Sigmoid colon (tissue), 7 donors: ENCODE data around the gene DOCK1. TPM values are rescaled to one million over a fixed set of nuclear protein-coding genes. Genes with fewer than 3 reads are reported as not detected.

Source experiments
- DNase-seq: peaks from one replicate; pipeline ENCODE4 v3.0.0-alpha.2; 2019
- H3K27ac ChIP-seq, 4 donors: fragments of 200-600 bp; sonication (generic); one replicate each; pipeline ENCODE4 v1.5.1; 2016 to 2019; ENCODE audit warnings: mild to moderate bottlenecking in 1 of 4
- H3K27me3 ChIP-seq, 3 donors: fragments of 200-600 bp; sonication (generic); one replicate each; pipeline ENCODE4 v1.5.1; 2019; ENCODE audit warnings: mild to moderate bottlenecking in 1 of 3
- H3K36me3 ChIP-seq, 4 donors: fragments of 200-600 bp; sonication (generic); one replicate each; pipeline ENCODE4 v1.5.1; 2016 to 2019
- H3K4me1 ChIP-seq, 4 donors: fragments of 200-600 bp; sonication (generic); one replicate each; pipeline ENCODE4 v1.5.1; 2017 to 2019
- H3K4me3 ChIP-seq, 4 donors: fragments of 200-600 bp; sonication (generic); one replicate each; pipeline ENCODE4 v1.5.1; 2017 to 2019; ENCODE audit warnings: mild to moderate bottlenecking in 2 of 4, moderate library complexity in 1 of 4
- H3K9me3 ChIP-seq, 4 donors: fragments of 200-600 bp in 3 of 4; sonication (generic) in 3 of 4; one replicate each; pipeline versions ENCODE4 v1.5.1 to v1.6.1; 2013 to 2019
- EP300 ChIP-seq, 4 donors: sonication (generic); formaldehyde crosslinking; IDR thresholded peaks; one replicate each; pipeline ENCODE4 v1.6.1; 2017; ENCODE audit warnings: antibody characterized with exemption in 4 of 4
- POLR2A ChIP-seq, 2 donors: fragments of 450-650 bp; IDR thresholded peaks; one replicate each; pipeline ENCODE4 v1.6.1; 2016; ENCODE audit warnings: antibody characterized with exemption in 2 of 2, mild to moderate bottlenecking in 2 of 2, moderate library complexity in 2 of 2
- POLR2AphosphoS5 ChIP-seq, 4 donors: sonication (generic); formaldehyde crosslinking; IDR thresholded peaks; one replicate each; pipeline ENCODE4 v1.6.1; 2017; ENCODE audit warnings: antibody characterized with exemption in 4 of 4
- WGBS, 2 donors: extraction: QIAGEN DNeasy Blood & Tissue Kit; methylation state at CpG; one replicate each; pipeline ENCODE4 v1.1.7; 2013; 5-methylcytosine and 5-hydroxymethylcytosine counted together
- intact Hi-C: fragments of 100-400 bp; cut with DNase I; formaldehyde crosslinking; loops from one replicate; pipeline ENCODE4 v1.15.1; 2023
- polyA plus RNA-seq, 3 donors: library from polyadenylated mRNA; stranded (reverse); fragments of 200-250 nt; gene quantifications; one replicate each; pipeline ENCODE4 v1.2.3, GENCODE V29; 2013
- total RNA-seq, 4 donors: library from RNA; depleted of rRNA; stranded (reverse); fragments of >200 nt; gene quantifications; one replicate each; pipeline ENCODE4 v1.1.0, GENCODE V29; 2016
- TF ChIP-seq, protein P1 (sequence below), 4 experiments: fragments of 450-650 bp in 3 of 4; fragments of 200-600 bp in 1 of 4; IDR thresholded peaks; one replicate each; pipeline ENCODE4 v1.5.1; 2016 to 2019; ENCODE audit warnings: antibody characterized with exemption in 4 of 4, mild to moderate bottlenecking in 3 of 4, moderate library complexity in 2 of 4
- donor health status: healthy with polysubstance abuse.
- donor health status: Bipolar disorder and iron deficiency.
- donor health status: healthy.

DOCK1 gene
- total and polyA plus RNA-seq, 7 donors = 15.0 to 53.7 (median 40.2) TPM

DNA sequence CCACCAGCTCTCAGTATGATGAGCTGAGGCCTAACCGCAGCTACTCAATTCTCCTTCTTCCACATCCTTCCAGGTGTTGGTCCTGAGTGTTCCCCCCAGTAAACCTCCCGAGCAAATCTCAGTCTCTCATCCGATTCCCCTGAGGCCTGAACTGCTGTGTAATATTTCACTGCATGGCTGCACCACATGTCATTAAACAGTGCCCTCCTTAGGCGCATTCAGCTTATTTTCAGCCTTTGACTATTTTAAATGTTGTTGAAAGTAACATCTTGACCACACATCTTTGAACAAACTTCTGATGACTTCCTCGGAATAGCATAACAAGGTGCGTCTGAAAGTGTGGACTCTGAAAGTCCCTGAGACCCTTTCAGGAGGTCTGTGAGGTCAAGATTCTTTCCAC, 581.1 kb downstream of the DOCK1 start:
- TF ChIP-seq EP300 (IDR thresholded peaks at IDR 0.05) = no peak
- TF ChIP-seq, protein P1, sequence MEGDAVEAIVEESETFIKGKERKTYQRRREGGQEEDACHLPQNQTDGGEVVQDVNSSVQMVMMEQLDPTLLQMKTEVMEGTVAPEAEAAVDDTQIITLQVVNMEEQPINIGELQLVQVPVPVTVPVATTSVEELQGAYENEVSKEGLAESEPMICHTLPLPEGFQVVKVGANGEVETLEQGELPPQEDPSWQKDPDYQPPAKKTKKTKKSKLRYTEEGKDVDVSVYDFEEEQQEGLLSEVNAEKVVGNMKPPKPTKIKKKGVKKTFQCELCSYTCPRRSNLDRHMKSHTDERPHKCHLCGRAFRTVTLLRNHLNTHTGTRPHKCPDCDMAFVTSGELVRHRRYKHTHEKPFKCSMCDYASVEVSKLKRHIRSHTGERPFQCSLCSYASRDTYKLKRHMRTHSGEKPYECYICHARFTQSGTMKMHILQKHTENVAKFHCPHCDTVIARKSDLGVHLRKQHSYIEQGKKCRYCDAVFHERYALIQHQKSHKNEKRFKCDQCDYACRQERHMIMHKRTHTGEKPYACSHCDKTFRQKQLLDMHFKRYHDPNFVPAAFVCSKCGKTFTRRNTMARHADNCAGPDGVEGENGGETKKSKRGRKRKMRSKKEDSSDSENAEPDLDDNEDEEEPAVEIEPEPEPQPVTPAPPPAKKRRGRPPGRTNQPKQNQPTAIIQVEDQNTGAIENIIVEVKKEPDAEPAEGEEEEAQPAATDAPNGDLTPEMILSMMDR (IDR thresholded peaks at IDR 0.05) = no peak
- no peak for TF ChIP-seq POLR2AphosphoS5 (IDR thresholded peaks at IDR 0.05)
- no peak for TF ChIP-seq POLR2A (IDR thresholded peaks at IDR 0.05)
- Histone ChIP-seq H3K27me3 (peaks cover 0 to 7% (median 4%) of the 10 kb centered on the region in 3 donors), H3K4me3 (no peak overlapping the region), H3K36me3 (no peaks in the 10 kb centered on the region), H3K9me3 (no peaks in the 10 kb centered on the region), H3K4me1 (no peaks in the 10 kb centered on the region), H3K27ac (no peak overlapping the region)
- WGBS, 2 donors = 80 to 90% methylated on average over 6 of the region's 6 CpGs
- intact Hi-C loops = no loop called here
- DNase-seq = no peak

DNA sequence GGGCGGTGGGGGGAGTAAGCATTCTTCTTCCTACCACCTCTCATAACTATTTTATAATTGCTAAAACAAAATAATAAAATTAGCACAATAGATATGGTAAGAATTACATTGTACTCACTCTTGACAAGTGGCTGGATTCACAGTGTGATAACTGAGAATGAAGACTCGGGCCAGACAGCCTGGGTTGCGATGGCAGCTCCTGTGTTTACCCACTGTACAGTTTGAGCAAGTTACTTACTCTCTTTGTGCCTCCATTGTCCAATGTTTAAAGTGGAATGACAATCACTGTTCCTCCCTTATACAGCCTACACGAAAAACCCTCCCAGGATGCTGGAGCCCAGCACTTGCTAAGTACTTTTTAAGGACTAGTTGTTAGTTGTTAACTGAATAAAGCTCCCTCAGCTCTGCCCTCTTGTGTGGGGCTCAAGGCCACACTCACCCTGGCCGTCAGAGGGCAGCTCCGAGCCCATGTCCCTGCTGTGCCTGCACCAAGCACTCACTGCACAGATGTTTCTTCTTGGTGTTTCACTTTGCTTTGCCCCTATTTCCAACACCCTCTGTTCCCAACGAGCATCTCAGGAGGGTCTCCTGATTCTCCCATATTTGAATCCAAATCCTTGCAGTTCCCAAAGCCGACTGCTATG, 587.5 kb downstream of the DOCK1 start:
- intact Hi-C loops = no loop called here
- 57 to 58% methylated on average over 8 of the region's 8 CpGs for WGBS, 2 donors

DNA sequence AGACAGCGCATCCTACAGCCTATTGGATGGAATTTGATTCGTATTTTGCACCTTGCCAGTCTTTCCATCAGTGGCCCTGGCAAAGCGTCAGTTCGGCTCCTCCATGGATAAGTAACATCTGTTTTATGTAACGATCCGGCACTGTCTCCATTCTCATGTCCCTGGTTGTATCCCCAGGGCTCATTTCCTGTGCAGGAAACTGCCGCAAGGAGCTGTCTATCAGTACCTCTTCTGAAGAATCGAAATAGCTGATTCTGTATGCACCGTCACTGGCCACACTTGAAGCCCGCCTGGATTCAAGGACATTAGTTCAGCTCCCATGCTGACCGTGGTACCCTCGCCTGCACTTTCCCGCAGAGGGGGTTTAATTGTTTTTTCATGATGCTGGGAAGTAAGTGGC, 590.8 kb downstream of the DOCK1 start:
- no peak for DNase-seq
- no peaks in the 10 kb centered on the region for H3K36me3 ChIP-seq
- no peaks in the 10 kb centered on the region for H3K9me3 ChIP-seq
- H3K4me3 ChIP-seq = no peak overlapping the region
- no peak overlapping the region for H3K27ac ChIP-seq
- TF ChIP-seq, protein P1 (IDR thresholded peaks at IDR 0.05) = no peak
- TF ChIP-seq EP300 (IDR thresholded peaks at IDR 0.05) (no peak), POLR2AphosphoS5 (IDR thresholded peaks at IDR 0.05) (no peak), POLR2A (IDR thresholded peaks at IDR 0.05) (no peak)
- peaks cover 0 to 23% (median 6%) of the 10 kb centered on the region in 3 donors for H3K27me3 ChIP-seq
- intact Hi-C loops = no loop called here
- 66 to 75% methylated on average over 13 of the region's 13 CpGs for WGBS, 2 donors
- H3K4me1 ChIP-seq = no peaks in the 10 kb centered on the region

More for the DNA sequence above, 587.5 kb downstream of the DOCK1 start:
- DNase-seq = no peak
- Histone ChIP-seq H3K4me1 (no peaks in the 10 kb centered on the region), H3K27ac (no peak overlapping the region), H3K9me3 (no peaks in the 10 kb centered on the region), H3K27me3 (peaks cover 0 to 23% (median 6%) of the 10 kb centered on the region in 3 donors), H3K36me3 (no peaks in the 10 kb centered on the region), H3K4me3 (no peak overlapping the region)
- TF ChIP-seq POLR2AphosphoS5 (IDR thresholded peaks at IDR 0.05) (no peak), EP300 (IDR thresholded peaks at IDR 0.05) (no peak), POLR2A (IDR thresholded peaks at IDR 0.05) (no peak)
- TF ChIP-seq, protein P1 (IDR thresholded peaks at IDR 0.05) = no peak

DNA sequence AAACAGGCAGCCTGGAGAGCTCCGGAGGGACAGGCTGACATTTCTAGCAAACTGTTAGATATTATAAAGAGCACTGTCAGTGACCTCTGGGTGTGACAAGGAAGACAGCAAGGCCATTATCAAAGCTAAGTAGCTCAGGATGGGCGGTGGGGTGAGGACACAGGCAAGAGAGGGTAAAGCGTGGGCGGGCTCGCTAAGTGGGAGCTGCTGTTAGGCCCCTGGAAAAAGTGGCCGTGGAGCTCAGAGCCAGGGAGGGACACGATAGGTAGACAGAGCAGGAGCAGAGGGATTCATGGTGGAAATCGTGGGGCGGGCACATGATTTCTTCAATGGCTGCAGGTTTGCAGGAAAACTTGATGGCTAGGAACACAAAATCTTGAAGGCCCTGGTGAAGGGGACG, 592.5 kb downstream of the DOCK1 start:
- TF ChIP-seq POLR2AphosphoS5 (IDR thresholded peaks at IDR 0.05) (no peak), EP300 (IDR thresholded peaks at IDR 0.05) (no peak), POLR2A (IDR thresholded peaks at IDR 0.05) (no peak)
- TF ChIP-seq, protein P1 (IDR thresholded peaks at IDR 0.05) = no peak
- intact Hi-C loops = no loop called here
- no peaks in the 10 kb centered on the region for H3K9me3 ChIP-seq
- H3K4me3 ChIP-seq = no peak overlapping the region
- no peaks in the 10 kb centered on the region for H3K4me1 ChIP-seq
- H3K36me3 ChIP-seq = no peaks in the 10 kb centered on the region
- DNase-seq = no peak
- H3K27ac ChIP-seq = no peak overlapping the region
- peaks cover 0 to 28% (median 6%) of the 10 kb centered on the region in 3 donors for H3K27me3 ChIP-seq
- 88 to 90% methylated on average over 10 of the region's 10 CpGs for WGBS, 2 donors

DNA sequence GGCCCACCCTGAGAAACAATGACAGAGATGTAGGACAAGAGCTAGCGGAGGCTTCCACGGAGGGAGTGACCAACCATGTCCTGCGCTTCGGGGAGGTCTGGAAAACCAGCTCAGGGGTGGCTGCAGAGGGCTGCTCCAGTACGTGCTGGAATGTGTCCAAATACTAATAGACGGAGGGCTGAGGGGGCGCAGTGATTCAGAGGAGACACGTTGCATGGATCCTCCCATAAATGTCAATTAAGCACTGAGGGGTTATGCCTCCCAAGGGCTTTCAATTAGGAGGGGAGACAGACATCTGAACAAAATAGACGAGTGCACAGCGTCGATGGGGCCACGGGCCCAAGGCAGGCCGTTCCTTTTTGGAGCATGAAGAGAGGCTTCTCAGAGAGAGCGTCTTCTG, 592.9 kb downstream of the DOCK1 start:
- no peak for DNase-seq
- peaks cover 0 to 28% (median 6%) of the 10 kb centered on the region in 3 donors for H3K27me3 ChIP-seq
- no peak overlapping the region for H3K27ac ChIP-seq
- H3K9me3 ChIP-seq = no peaks in the 10 kb centered on the region
- H3K4me1 ChIP-seq = no peaks in the 10 kb centered on the region
- WGBS, 2 donors = 76 to 78% methylated on average over 14 of the region's 14 CpGs
- TF ChIP-seq EP300 (IDR thresholded peaks at IDR 0.05) = no peak
- no peak for TF ChIP-seq POLR2A (IDR thresholded peaks at IDR 0.05)
- H3K36me3 ChIP-seq = no peaks in the 10 kb centered on the region
- intact Hi-C loops = no loop called here
- H3K4me3 ChIP-seq = no peak overlapping the region
